Cardiac fibroblast (primary cell): ENCODE data around the gene FAM227B.

Source experiments
- DNase-seq, 2 donors: peaks; one replicate each; pipeline versions ENCODE4 v3.0.0 to v3.0.0-alpha.2; 2010; ENCODE audit warnings: low read depth in 2 of 2
- H3K4me3 ChIP-seq, 2 donors: replicated peaks in 1 of 2; 1 replicate in 1 of 2; 2 replicates in 1 of 2; pipeline ENCODE4 v1.5.1; 2011; ENCODE audit warnings: low read depth in 2 of 2, low read length in 2 of 2, mild to moderate bottlenecking in 2 of 2, moderate library complexity in 1 of 2
- TF ChIP-seq, protein P1 (sequence below): IDR thresholded peaks from one replicate; pipeline ENCODE4 v1.5.1; 2011; ENCODE audit warnings: low read depth, mild to moderate bottlenecking, low read length, inconsistent platforms

Gene FAM227B

DNA sequence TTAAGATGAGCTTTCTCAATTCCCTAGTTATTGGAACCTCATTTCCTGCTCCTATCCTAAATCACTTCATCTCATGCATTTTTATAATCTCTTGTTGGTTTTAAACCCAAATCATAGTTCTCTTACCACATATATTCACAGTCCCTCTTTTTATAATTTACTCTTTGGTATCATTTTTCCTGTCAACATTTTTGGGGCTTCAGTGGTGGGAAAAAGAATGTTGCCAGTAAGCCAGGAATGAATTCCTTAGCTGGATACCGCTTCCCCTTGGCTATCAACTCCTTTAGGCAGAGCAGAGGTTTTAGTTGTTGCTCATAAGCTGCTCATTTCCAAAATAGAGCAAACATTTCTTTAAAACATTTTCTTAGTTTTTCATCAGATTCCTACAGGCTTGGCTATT, 338.3 kb downstream of the FAM227B start:
- peak; percentile 63 to 86 for DNase-seq
- TF ChIP-seq, protein P1, sequence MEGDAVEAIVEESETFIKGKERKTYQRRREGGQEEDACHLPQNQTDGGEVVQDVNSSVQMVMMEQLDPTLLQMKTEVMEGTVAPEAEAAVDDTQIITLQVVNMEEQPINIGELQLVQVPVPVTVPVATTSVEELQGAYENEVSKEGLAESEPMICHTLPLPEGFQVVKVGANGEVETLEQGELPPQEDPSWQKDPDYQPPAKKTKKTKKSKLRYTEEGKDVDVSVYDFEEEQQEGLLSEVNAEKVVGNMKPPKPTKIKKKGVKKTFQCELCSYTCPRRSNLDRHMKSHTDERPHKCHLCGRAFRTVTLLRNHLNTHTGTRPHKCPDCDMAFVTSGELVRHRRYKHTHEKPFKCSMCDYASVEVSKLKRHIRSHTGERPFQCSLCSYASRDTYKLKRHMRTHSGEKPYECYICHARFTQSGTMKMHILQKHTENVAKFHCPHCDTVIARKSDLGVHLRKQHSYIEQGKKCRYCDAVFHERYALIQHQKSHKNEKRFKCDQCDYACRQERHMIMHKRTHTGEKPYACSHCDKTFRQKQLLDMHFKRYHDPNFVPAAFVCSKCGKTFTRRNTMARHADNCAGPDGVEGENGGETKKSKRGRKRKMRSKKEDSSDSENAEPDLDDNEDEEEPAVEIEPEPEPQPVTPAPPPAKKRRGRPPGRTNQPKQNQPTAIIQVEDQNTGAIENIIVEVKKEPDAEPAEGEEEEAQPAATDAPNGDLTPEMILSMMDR, result no peak
- no peak overlapping the region for H3K4me3 ChIP-seq

DNA sequence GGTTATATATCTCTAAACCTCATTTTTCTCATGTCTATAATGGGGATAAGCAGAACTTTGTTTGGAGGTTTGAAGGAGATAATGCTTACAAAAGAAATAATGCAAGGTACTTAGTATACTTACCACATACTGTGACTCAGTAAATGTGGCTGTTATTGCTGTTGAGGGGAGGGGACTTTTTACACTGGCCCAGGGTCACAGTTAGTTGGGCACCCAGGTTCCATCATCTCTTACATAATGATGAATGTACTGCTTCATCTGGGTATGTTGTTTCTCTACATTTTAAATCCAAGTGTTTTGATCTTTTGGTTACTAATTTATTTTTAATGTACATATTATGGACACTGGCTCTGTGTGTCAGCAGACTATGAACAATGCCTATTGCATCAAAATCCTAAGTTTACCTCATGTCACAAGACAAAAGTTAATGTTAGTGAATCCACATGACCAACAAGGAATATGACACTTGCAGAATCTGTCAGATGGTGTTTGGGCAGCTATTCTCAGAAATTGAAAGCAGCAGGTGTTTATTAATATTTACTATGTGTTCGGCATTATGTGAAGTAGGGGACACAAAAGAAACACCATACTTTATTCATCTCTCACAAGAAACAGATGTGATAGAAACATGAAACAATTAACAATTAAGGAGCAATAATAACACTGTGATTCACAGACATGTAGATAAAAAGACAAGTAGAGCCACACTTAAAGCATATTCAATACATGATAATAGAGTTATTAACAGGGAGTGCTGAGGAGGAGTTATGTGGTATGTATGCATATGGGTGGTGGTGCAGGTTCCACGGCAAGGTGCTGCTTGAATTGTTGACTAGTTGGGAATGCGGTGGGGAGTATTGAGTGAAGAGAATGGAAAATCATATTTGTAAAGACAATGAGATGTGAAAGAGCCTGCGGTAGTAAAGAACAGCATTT, 340.8 kb downstream of the FAM227B start:
- TF ChIP-seq, protein P1, result no peak
- peak in 1 of 2 donors; percentile 15 for DNase-seq
- no peak overlapping the region for H3K4me3 ChIP-seq

DNA sequence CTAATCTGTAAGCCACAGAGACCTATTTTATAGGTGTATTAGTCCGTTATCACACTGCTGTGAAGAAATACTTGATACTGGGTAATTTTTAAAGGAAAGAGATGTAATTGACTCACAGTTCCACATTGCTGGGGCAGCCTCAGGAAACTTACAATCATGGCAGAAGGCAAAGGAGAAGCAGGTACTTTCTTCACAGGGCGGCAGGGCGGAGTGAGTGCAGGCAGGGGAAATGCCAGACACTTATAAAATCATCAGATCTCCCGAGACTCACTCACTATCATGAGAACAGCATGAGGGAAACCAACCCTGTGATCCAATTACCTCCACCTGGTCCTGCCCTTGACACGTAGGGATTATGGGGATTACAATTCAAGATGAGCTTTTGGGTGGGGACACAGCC, 341.9 kb downstream of the FAM227B start:
- DNase-seq, result no peak
- TF ChIP-seq, protein P1, result no peak

More for the DNA sequence above, 341.9 kb downstream of the FAM227B start:
- no peak overlapping the region for H3K4me3 ChIP-seq
